Glutamatergic neuron (in vitro differentiated cells): ENCODE results near the gene CFAP161. TPM values are rescaled to one million over a fixed set of nuclear protein-coding genes. Genes with fewer than 3 reads are reported as not detected.

Source experiments
- DNase-seq: peaks from one replicate; pipeline ENCODE4 v3.0.0; 2022
- H3K27ac Mint-ChIP-seq: one replicate; pipeline ENCODE4 v1.8.0; 2020; ENCODE audit warnings: mild to moderate bottlenecking, mixed read lengths, inconsistent platforms; ENCODE audit not compliant: unreplicated experiment
- H3K27me3 Mint-ChIP-seq: one replicate; pipeline ENCODE4 v1.8.0; 2020; ENCODE audit warnings: mild to moderate bottlenecking, moderate library complexity, mixed read lengths, inconsistent platforms; ENCODE audit not compliant: unreplicated experiment
- H3K36me3 Mint-ChIP-seq: one replicate; pipeline ENCODE4 v1.8.0; 2020; ENCODE audit warnings: mild to moderate bottlenecking, mixed read lengths, inconsistent platforms; ENCODE audit not compliant: unreplicated experiment
- H3K4me1 Mint-ChIP-seq: one replicate; pipeline ENCODE4 v1.8.0; 2020; ENCODE audit warnings: mild to moderate bottlenecking, low read depth, mixed read lengths, inconsistent platforms; ENCODE audit not compliant: unreplicated experiment
- H3K4me3 Mint-ChIP-seq: one replicate; pipeline ENCODE4 v1.8.0; 2020; ENCODE audit warnings: mild to moderate bottlenecking, mixed read lengths, inconsistent platforms; ENCODE audit not compliant: unreplicated experiment
- H3K9me3 Mint-ChIP-seq: one replicate; pipeline ENCODE4 v1.8.0; 2020; ENCODE audit warnings: mild to moderate bottlenecking, moderate library complexity, mixed read lengths, inconsistent platforms; ENCODE audit not compliant: unreplicated experiment
- CTCF ChIP-seq: fragments of 200-600 bp; sonication (generic); IDR thresholded peaks from one replicate; pipeline ENCODE4 v1.5.0; 2021; ENCODE audit not compliant: partially characterized antibody, unreplicated experiment
- total RNA-seq: library from RNA; stranded (reverse); fragmentation: NEBNext Ultra II Directional; extraction: Animal tissue kit (Norgen Biotek cat#: 25700); gene quantifications from one replicate; pipeline ENCODE4 v1.2.1, GENCODE V29; 2021; ENCODE audit not compliant: unreplicated experiment

Gene CFAP161
- total RNA-seq, 1 donor from 2014 or later, result 0.39 TPM

GRCh38 chr15:81168644-81169043 lies 34.6 kb downstream of the CFAP161 start:
- Mint-ChIP-seq H3K4me3 (no peak overlapping the region), H3K36me3 (no peaks in the 10 kb centered on the region), H3K27ac (no peak overlapping the region), H3K27me3 (no peaks in the 10 kb centered on the region), H3K9me3 (no peaks in the 10 kb centered on the region), H3K4me1 (peaks cover 11% of the 10 kb centered on the region)
- no peak for TF ChIP-seq CTCF
- DNase-seq, result no peak

GRCh38 chr15:81170511-81170910 lies 36.4 kb downstream of the CFAP161 start:
- H3K9me3 Mint-ChIP-seq, result no peaks in the 10 kb centered on the region
- no peaks in the 10 kb centered on the region for H3K27me3 Mint-ChIP-seq
- no peak for DNase-seq
- no peak for TF ChIP-seq CTCF
- H3K4me3 Mint-ChIP-seq, result no peak overlapping the region
- H3K36me3 Mint-ChIP-seq, result no peaks in the 10 kb centered on the region
- no peak overlapping the region for H3K27ac Mint-ChIP-seq
- H3K4me1 Mint-ChIP-seq, result peaks cover 11% of the 10 kb centered on the region

- DNase-seq, result no peak
- peaks cover 13% of the 10 kb centered on the region for H3K4me1 Mint-ChIP-seq
- H3K4me3 Mint-ChIP-seq, result no peak overlapping the region
- peak overlapping the region; percentile 2 for H3K27ac Mint-ChIP-seq
- H3K36me3 Mint-ChIP-seq, result no peaks in the 10 kb centered on the region
- H3K9me3 Mint-ChIP-seq, result no peaks in the 10 kb centered on the region
- no peaks in the 10 kb centered on the region for H3K27me3 Mint-ChIP-seq
- no peak for TF ChIP-seq CTCF
Measured at GRCh38 chr15:81171286-81171685, 37.2 kb downstream of the CFAP161 start.

- TF ChIP-seq CTCF, result no peak
- no peaks in the 10 kb centered on the region for H3K9me3 Mint-ChIP-seq
- H3K27ac Mint-ChIP-seq, result no peak overlapping the region
- no peak overlapping the region for H3K4me3 Mint-ChIP-seq
- no peak for DNase-seq
- no peaks in the 10 kb centered on the region for H3K36me3 Mint-ChIP-seq
- peaks cover 9% of the 10 kb centered on the region for H3K4me1 Mint-ChIP-seq
- H3K27me3 Mint-ChIP-seq, result no peaks in the 10 kb centered on the region
Measured at GRCh38 chr15:81174125-81174791, 40.2 kb downstream of the CFAP161 start.

GRCh38 chr15:81174792-81175327 lies 40.8 kb downstream of the CFAP161 start:
- Mint-ChIP-seq H3K36me3 (no peaks in the 10 kb centered on the region), H3K27ac (no peak overlapping the region), H3K27me3 (no peaks in the 10 kb centered on the region), H3K4me1 (peaks cover 9% of the 10 kb centered on the region), H3K4me3 (no peak overlapping the region), H3K9me3 (no peaks in the 10 kb centered on the region)
- DNase-seq, result no peak
- no peak for TF ChIP-seq CTCF
